KOPT-K1 (cell line): ENCODE data around the gene SLC8A2.
"Not testable (repeated sequence)": the region's sequence is repeated elsewhere in the genome, so short reads cannot be mapped to it uniquely, and the experiment has no call there.

ENCODE experiments used
- H3K27ac ChIP-seq: fragments of 200-600 bp; sonication (generic); 2 replicates; pipeline ENCODE4 v1.5.1; 2016; ENCODE audit warnings: antibody characterized with exemption, mild to moderate bottlenecking, low read depth, low read length; ENCODE audit not compliant: poor library complexity, severe bottlenecking
- H3K36me3 ChIP-seq: fragments of 200-600 bp; sonication (generic); 2 replicates; pipeline ENCODE4 v1.5.1; 2017; ENCODE audit warnings: antibody characterized with exemption, mild to moderate bottlenecking, low read length, moderate library complexity; ENCODE audit not compliant: insufficient read depth
- H3K9me3 ChIP-seq: fragments of 200-600 bp; sonication (generic); 2 replicates; pipeline ENCODE4 v1.5.1; 2017; ENCODE audit warnings: antibody characterized with exemption, low read length, mild to moderate bottlenecking; ENCODE audit not compliant: insufficient read depth, poor library complexity, severe bottlenecking

Gene SLC8A2

DNA sequence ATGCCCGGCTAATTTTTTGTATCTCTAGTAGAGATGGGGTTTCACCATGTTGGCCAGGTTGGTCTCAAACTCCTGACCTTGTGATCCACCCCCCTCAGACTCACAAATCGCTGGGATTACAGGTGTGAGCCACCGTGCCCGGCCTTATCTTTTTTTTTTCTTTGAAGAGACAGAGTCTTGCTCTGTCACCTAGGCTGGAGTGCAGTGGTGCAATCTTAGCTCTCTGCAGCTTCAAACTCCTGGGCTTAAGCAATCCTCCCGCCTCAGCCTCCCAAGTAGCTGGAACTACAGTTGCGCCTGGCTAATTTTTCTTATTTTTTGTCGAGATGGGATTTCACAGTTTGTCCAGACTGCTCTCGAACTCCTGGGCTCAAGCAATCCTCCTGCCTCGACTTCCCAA lies 60.0 kb downstream of the SLC8A2 start:
- not testable (repeated sequence) for H3K36me3 ChIP-seq, H3K9me3 ChIP-seq, H3K27ac ChIP-seq

GRCh38 chr19:47411101-47411500 lies 60.6 kb downstream of the SLC8A2 start:
- Histone ChIP-seq H3K36me3 (no peaks in the 10 kb centered on the region), H3K27ac (no peak overlapping the region), H3K9me3 (no peaks in the 10 kb centered on the region)

GRCh38 chr19:47408156-47408938 lies 63.3 kb downstream of the SLC8A2 start:
- Histone ChIP-seq H3K9me3 (no peaks in the 10 kb centered on the region), H3K36me3 (no peaks in the 10 kb centered on the region), H3K27ac (no peak overlapping the region)

DNA sequence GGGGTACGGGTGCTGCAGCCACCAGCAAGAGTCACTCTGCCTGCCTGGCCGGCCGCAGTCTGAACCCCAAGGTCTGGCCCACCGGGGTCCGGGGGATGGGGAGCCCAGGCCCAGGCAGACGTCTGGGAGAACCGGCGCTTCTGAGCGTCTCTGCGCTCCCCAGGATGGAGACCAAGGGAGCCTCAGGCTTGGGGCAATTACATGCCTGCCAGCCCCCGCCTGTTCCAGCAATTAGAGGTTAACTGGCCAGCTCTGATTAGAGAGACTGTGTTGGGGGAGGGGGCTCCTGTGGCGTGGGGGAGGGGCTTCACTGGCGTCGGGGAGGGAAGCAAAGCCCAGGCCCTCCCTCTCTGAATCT lies 64.3 kb downstream of the SLC8A2 start:
- no peak overlapping the region for H3K27ac ChIP-seq

GRCh38 chr19:47406711-47407416 lies 64.8 kb downstream of the SLC8A2 start:
- Histone ChIP-seq H3K9me3 (no peaks in the 10 kb centered on the region), H3K36me3 (no peaks in the 10 kb centered on the region), H3K27ac (no peak overlapping the region)

More for the DNA sequence above, 64.3 kb downstream of the SLC8A2 start:
- Histone ChIP-seq H3K9me3 (no peaks in the 10 kb centered on the region), H3K36me3 (no peaks in the 10 kb centered on the region)

- Histone ChIP-seq H3K9me3 (no peaks in the 10 kb centered on the region), H3K36me3 (no peaks in the 10 kb centered on the region), H3K27ac (no peak overlapping the region)
Observed at GRCh38 chr19:47405854-47406417, 65.8 kb downstream of the SLC8A2 start.

DNA sequence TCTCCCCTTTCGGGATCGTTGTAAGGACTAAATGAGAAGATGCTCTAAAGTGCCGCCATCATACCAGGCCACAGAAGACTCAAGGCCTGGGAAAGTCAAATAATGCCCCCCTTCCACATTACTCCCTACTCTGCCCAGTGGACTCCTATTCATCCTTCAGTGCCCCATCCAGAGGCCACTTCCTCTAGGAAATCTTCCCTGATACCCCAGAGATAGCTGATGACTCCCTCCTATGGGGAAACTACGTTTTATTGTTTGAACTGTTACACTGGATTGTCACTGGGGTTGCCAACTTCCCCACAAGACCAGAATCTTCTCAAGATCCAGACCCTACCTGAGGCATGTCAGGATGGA lies 66.5 kb downstream of the SLC8A2 start:
- Histone ChIP-seq H3K9me3 (no peaks in the 10 kb centered on the region), H3K36me3 (no peaks in the 10 kb centered on the region), H3K27ac (no peak overlapping the region)

GRCh38 chr19:47404334-47405196 lies 67.1 kb downstream of the SLC8A2 start:
- no peaks in the 10 kb centered on the region for H3K9me3 ChIP-seq
- no peaks in the 10 kb centered on the region for H3K36me3 ChIP-seq
- H3K27ac ChIP-seq = no peak overlapping the region

DNA sequence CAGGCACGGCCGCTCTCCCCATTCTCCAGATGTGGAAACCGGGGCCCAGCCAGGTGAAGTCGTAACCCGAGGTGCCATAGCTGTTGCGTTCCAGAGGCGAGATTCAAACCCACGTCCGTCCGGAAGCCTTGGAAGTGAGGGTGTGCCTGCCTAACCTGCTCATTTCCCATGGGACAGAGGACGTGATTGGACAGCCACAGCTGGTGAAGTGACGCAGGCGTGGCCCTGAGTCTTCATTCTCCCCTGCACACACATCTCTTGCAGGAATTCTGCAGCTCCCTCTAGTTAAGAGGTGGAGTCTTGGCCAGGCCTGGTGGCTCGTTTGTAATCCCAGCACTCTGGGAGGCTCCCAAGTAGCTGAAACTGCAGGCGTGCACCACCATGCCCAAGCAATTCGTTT lies 69.2 kb downstream of the SLC8A2 start:
- Histone ChIP-seq H3K36me3 (no peaks in the 10 kb centered on the region), H3K27ac (no peak overlapping the region), H3K9me3 (no peaks in the 10 kb centered on the region)

DNA sequence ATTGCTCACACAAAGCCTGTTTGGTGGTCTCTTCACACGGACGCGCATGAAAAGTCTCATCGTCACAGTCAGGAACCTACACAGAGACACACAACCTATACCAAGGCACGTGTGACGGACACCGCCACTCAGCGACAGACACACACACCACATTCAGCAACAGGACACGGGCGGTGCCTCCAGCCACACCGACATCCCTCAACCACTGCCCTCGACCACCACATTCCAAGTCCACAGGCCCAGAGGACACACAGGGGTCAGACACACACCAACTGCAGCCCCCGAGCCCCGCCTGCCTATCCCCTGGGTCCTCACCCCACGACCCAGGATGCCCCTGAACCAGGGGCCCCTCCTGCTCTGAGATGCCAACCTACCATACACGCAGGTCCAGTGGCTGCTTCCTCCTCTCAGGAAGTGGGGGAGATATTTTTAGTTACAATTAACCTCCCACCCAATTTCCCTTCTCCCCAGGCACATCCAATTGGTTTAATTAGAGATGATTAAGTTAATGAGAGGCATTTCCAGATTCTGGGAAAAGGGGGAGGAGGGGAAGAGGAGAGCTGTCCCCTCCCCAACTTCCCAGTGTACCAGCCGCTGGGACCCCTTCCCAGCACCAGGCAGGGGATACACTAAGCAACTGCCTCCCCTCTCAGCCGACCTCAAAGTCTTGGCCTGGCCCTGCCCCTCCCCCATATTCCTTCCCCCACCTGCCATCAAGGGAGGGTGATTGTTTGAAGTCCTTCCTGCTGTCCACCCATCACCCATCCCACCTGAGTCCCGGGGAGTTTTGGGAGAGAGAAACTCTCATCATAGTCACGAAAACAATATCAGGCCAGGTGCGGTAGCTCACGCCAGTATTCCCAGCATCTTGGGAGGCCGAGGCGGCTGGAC lies 72.7 kb downstream of the SLC8A2 start:
- Histone ChIP-seq H3K27ac (no peak overlapping the region), H3K36me3 (no peaks in the 10 kb centered on the region), H3K9me3 (no peaks in the 10 kb centered on the region)

GRCh38 chr19:47391510-47392223 lies 80.0 kb downstream of the SLC8A2 start:
- H3K27ac ChIP-seq = no peak overlapping the region
- no peaks in the 10 kb centered on the region for H3K36me3 ChIP-seq
- no peaks in the 10 kb centered on the region for H3K9me3 ChIP-seq

DNA sequence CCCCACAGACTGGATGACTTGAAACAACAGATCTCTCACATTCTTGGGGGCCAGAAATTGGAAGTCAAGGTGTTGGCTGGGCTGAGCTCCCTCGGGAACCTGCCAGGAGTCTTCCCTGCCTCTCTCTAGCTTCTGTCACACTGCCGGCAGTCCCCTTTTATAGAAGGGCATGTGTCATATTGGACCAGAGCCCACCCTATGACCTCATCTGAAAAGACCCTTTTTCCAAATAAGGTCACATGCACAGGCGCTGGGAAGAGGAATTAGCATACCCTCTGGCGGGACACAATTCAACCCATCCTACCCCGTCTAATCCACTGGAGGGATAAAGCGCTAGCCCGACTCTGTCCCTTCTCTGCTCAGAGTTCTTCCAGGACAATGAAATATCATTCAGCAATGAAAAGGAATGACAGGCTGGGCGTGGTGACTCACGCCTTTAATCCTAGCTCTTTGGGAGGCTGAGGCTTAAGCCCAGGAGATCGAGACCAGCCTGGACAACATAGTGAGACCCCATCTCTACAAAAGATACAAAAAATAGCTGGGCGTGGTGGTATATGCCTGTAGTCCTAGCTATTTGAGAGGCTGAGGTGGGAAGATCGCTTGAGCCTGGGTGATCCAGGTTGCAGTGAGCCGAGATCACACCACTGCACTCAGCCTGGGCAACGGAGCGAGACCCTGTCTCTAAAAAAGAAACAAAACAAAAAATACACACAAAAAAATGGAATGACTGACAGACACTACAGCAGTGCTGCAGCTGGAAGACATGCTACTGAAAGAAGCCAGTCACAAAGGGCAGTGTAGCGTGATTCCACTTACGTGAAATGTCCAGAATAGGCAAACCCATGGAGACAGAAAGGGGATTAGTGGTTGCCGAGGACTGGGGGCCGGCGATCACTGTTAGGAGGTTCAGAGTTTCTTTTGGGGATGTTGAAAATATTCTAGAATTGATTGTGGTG lies 80.9 kb downstream of the SLC8A2 start:
- no peaks in the 10 kb centered on the region for H3K36me3 ChIP-seq
- H3K27ac ChIP-seq = no peak overlapping the region
- no peaks in the 10 kb centered on the region for H3K9me3 ChIP-seq

DNA sequence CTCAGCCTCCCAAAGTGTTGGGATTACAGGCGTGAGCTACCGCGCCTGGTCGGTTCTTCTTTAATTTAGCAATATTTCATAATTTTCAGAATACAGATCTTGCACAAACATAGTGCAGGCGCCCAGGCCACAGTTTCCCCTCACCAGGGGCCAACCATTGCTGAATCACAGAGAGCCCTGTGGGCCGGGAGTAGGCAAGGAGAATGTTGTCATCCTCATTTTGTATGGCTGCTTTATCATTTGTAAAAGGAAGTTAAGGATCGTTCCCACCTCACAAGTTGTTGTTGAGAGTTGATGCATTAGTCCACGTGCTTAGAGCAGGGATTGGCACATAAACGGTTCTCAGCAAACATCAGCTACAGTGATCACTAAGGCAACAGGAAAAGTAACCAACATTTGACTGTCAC lies 82.5 kb downstream of the SLC8A2 start:
- Histone ChIP-seq H3K9me3 (no peaks in the 10 kb centered on the region), H3K27ac (no peak overlapping the region), H3K36me3 (no peaks in the 10 kb centered on the region)
